Epidermal melanocyte (primary cell): ENCODE results near the gene ZNF408.

Experiments
- DNase-seq: peaks from one replicate; pipeline ENCODE4 v3.0.0; 2011; ENCODE audit warnings: low spot score; ENCODE audit not compliant: insufficient read length

The ZNF408 gene

DNA sequence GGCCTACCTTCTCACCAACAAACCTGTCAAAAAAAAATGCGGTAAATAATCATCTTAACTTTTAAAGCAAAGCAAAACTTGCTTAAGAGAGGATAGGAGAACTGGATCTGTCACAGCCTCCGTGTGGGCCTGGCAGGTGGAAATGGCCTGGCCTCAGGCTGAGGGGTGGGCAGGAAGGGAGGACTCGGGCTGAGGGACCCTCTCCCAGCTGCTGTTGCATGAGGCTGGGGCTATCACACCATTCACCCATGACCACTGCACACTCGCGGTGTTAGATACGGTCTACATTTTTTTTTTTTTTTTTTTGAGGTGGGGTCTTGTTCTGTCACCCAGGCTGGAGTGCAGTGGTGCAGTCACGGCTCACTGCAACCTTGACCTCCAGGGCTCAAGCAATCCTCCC, 24.9 kb upstream of the ZNF408 start:
- no peak for DNase-seq

DNA sequence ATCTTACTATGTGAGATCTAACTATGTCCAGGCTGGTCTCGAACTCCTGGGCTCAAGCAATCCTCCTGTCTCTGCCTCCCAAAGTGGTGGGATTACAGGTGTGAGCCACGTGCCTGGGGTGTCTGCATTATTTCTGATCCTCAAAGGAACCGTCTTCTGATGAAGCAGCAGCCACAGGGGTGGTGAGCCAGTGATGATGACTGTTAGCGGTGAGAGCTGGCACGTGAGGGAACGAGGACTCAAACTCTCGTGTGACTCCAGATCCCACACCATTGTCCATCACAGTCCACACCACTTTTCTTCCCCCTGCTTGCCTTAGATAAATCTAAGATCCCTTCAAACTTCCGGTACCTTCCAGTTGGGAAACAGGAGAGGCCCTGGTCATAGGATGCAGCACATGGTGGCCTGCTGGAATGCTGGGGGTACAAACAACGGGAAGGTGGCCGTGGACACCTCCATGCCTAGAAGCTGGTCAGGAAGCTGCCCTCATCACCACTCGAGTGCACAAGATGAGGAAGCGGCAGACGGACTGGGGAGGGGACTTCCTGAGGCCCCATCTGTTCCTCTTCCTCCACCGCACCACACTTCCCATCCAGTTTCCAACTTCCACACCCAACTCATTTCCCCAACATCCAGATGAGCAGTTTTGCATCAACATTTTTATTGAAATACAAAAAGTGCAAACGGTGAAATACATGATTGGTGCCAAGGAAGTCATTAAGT, 24.2 kb upstream of the ZNF408 start:
- no peak for DNase-seq

DNA sequence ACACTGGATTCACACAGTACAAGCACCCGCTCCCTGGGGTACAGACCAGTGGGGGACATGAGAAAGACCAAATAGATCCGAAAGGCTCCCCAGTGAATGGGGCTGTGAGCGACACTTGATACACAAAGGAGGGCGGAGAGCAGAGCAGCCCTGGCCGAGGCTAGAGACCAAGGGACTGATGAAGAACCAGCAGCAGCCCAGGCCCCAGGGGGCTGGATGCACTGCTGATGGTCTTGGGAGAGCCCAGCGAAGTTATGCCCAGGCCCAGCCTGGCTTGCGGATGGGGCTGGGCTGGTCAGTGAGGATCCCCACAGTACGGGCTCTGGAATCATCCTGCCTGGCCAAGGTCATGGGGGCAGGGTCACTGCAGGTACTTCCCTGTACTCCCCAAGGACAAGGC, 23.7 kb upstream of the ZNF408 start:
- no peak for DNase-seq

DNA sequence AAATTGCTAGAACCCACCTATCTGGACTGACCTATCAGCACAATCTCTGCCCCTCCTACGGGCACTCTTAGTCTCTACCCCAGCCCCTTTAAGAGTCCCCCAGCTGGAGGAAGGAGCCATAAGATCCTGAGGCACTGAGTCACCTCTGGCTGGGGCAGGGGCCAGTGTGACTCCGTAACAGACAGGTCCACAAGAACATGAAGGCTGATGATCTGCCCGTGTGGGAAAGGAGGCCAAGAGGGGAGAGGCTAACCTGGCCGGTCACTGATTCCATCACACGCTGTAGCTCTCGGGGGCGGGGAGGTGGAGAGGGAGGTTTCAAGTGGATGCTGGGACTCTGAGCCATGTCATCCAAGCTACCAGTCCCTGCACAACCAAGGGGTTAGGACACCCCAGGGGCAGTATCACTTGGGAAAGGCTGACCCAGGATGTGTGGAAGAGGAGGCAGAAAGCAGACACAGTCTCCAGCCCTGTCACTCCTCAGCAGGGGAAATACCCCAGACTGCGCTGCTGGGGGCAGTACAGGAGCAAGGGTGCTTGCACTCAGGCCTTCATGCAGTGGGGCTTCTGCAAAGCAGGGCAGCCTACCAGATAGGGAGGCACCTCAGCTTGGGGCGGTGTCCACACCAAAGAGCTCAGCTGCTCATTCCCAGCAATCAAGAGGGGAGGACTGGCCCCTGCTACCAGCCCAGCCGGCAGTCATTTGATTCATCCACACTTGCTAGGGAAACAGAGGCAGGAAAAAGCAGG, 22.7 kb upstream of the ZNF408 start:
- DNase-seq: no peak

DNA sequence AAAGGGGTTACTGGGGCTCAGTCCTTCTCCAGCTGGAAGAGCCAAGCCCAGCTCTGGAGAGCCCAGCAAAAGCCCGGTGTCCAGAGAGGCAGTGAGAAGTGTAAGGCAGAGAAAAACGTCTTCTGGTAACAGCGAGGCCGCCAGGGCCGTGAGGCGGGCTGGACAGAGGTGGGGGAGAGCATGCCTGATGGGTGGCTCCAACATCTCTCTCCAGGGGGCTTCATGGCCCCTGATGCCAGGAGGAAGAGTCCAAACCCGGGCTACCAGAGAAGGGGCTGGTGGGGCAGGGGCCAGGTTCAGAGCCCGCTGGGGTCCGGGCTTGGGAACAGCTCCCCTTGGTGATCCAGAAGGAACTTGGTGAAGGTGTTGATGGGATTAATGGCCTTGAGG, 22.1 kb upstream of the ZNF408 start:
- DNase-seq: no peak

DNA sequence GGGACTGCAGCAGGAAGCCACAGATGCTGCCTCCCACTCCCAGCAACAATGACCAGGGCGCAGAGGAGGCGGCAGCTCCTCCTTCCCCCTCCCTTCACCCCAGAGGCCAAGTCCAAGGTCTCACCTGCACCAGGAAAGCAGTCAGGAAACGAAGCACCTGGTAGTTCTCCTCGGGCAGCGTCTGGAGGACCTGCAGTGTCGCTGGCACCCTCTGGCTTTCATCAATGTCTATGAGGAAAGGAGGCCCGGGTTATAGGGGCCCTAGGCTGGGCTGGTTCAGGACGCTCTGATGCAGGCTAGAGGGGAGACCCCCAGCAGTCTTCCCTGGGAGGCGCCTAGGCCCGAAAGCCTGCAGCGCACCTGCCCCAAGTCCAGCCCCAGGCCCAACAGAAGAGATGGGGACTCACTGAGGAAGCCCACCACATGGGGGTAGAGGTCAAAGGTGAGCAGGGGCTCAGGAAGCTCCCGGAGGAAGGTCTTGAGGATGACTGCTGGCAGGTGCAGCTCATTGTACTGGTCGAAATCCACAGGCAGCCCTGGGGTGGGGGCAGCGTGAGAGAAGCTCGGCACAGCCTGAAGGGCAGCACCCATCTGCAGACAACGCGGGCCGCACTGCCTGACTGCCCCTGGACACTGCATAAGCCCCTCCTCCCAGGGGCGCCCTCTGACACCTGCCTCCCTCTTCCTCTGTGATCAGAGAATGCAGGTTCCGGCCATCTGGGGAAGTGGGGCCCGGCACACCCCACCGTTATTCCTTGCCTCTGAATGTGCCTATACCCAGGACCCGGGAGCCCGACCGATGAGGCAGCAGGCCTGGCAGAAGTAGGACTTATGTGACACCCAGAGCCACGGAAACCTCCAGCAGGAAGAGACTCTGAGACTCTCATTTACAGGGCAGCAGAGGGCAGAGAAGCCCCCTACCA, 21.3 kb upstream of the ZNF408 start:
- no peak for DNase-seq

DNA sequence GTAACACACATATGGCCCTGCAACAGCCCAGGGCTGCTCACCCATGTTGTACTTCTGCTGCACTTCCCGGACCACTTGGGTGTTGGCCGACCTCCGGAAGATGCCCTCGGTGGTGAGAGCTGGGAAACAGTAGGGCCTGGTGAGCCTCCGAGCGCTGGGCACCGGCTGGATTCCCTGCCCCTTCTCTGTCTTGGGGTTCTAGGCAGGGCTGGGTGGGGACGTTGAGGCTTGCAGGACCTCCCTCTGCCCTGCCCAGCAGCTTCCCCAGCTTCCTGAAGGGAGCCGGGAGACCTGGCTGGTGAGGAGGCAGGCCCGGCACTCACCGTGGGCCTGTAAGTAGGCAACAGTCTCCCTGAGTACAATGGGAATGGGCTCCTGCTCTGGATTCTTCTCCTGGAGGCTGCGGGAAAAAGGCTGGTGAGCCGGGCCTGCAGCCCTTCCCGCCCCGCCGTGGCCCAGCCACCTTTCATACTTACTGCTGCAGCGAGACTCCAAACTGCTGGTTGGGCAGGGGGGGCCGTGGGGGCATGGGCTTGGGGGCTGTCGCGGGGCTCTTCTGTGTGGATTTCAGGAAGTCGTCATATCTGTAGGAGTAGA, 20.6 kb upstream of the ZNF408 start:
- DNase-seq: no peak

DNA sequence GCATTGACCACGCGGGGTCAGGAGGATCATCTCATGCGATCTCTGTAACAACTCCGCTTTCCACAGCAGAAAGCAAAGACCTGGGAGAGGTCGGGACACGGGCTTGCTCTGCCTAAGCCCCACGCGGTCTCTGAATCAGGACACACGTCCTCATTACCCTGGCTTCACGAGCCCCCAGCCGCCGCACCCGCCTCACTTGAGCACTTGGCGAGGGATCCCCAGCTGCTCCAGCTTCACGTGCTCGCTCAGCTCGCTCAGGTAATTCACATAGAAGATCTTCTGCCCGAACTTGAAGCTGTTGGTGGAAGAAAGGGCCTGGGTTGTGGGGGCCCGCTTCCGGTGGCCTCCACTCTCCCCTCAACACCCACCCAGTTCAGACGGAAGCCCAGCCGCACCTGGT, 20.0 kb upstream of the ZNF408 start:
- no peak for DNase-seq

DNA sequence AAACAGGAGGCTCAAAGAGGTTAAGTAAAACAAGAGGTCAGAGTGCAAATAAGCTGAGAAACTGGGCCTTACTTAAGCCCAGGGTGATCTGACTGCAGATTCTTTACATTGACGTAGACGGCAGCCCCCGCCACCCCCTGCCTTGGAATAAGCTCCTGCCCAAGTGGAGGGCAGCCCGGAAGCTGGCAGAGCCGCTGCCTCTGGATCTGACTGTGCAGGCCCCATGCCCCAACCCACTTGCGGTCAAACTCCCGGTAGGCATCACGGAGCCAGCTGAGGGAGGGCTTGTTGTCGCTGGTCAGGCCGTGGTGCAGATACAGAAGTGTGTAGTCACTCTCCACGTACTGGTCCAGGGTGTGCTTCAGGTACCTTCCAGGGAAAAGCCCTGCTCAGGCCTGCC, 19.0 kb upstream of the ZNF408 start:
- DNase-seq: no peak

DNA sequence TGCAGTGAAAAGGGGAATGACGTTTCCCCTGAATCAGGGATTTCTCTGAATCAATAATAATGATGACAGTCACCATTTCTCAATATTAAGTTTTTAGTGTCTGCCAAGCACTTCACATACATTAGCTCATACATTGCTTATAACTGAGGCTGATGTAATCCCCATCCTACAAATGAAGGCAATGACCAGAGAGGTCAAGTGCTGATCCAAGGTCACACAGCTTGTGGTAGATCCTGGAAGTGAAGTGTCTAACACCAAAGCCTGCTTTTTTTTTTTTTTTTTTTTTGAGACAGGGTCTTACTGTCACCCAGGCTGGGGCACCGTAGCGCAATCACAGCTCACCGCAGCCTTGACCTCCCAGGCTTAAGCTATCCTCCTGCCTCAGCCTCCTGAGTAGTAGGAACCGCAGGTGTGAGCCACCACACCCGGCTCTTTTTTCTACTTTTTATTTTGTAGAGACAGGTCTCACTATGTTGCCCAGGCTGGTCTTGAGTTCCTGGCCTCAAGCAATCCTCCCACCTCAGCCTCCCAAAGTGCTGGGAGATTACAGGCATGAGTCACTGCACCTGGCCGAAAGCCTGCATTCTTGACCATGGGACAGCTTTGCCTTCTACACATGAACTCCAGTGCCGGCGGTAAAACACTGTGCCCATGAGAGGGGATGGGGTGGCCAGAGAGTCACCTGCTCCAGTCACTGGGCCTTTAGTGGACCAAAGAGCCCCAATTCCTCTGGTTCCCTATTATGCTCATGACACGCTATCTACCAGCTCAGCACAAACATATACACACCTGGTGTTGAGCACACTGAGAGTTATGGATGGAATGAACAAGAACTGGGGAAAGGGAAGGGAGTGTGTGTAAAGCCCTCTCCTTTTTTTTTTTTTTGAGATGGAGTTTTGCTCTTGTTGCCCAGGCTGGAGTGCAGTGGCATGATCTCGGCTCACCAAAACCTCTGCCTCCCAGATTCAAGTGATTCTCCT, 17.8 kb upstream of the ZNF408 start:
- no peak for DNase-seq

DNA sequence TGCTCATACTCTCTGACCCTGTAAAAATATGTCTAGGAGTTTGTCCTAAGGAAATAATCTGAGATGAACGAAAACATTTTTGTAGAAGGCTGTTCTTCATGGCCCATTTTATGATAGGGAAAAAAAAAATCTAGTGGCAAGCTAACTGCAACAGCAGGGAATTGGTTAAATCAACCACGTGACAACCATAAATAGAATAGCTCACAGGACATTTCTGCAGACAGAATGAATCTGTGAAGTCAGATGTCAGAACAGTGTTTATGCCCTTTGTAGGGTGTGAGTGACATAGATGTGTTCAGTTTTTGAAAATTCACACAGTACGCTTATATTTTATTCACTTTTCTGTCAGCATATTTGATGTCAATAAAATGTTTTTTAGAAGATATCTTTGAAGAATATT, 16.5 kb upstream of the ZNF408 start:
- peak; percentile 54 for DNase-seq

DNA sequence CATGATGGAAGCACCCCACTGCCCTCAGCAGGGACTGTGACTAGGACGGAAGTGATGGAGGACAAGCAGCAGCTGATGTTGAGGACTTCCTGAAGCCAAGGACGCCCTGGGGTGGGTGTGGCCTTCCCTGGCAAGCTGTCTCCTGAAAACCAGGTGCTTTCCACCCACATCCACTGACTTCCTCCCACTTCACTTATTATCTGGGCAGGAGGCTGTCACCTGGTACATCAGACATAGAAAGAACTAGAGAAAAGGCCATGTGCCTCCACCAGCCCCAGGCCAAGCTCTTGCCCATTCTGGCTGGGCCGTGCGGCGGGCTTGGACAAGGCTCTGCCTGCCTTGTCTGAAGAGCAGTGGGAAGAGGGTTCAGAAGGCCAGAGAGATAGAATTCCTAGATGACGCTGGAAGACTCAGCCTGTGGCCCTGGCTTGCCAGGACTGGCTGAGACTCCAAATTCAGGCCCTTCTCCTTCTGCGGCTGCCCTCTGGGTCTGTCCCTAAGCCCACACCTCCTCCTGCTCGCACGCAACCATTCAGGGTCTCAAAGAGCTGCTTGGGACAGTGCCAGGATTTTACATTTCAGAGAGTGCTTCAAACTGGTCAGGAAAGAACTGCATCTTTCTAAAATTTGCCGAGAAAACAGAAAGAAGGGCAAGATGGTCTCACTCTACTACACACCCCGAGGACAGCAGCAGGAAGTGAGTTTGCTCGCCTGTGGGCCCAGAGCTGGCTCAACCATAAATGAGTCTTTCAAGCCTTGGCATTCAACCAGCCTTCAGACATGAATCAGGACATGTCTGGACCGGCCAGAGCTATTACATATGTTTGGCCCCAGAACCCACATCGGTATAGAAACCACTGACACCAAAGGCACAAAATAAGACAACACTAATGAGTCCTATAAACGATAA, 13.7 kb upstream of the ZNF408 start:
- peak; percentile 37 for DNase-seq

DNA sequence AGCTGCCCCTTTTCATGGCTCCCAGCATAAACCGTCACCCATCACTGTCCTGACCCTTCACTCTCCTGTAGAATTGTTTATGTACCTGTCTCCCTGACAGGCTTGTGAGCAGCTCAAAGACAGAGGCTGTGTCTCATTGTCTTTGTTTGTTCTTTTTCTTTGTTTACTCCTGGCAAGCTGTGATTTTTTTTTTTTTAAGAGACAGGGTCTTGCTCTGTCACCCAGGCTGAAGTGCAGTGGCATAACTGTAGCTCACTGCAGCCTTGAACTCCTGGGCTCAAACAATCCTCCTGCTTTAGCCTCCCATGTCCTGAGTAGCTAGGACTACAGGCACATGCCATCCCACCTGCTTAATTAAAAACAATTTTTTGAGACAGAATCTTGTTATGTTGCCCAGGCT, 10.1 kb upstream of the ZNF408 start:
- DNase-seq: no peak

DNA sequence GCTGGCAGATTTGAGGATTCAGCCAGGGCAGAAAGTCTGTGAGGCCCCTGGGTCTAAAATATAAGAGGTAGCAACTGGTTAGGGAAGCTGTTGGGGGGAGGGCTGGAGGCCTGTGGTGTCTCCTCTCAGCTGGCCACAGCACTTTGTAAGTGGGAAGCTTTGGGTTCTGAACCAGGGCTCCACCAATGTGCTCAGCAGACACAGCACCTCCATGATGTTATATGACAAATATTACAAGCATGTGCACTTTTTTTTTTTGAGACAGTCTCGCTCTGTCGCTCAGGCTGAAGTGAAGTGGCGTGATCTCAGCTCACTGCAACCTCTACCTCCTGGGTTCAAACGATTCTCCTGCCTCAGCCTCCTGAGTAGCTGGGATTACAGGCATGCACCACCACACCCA, 8.4 kb upstream of the ZNF408 start:
- no peak for DNase-seq

DNA sequence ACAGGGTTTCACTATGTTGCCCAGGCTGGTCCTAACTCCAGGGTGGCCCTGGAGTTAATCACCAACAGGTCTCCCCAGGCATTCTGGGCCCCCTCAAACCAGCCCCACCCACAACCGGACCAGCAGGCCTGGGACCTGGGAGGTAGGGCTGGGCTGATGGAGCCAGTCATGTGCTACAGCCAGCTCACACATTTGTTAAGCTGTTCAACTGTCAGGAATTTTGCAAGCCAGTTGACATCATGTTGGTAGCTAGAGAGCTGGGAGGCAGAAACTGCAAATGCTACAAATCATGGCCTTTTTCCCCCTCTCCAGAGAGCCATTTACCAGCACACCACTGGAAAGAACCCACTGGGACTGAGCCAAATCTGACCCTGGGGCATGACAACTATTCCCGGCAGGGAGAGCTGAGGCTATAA, 7.2 kb upstream of the ZNF408 start:
- DNase-seq: no peak

DNA sequence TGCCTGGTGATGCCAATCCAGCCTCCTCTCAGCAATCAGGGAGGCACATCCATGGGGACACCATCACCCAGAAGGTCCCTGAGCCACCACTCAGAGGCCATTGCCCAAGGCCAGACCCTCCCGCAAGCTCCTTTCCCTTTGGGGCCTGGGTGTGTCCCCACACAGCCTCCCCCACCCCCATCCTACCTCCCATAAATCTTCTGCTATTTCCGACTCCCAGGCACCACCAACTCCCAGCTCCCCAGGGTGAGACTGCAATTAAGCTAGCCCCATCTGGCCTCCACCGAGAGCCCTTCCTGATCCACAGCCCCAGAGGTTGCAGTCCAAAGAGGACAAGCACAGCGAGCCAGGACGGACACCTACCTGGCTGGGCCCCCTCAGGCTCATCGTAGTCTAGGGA, 6.8 kb upstream of the ZNF408 start:
- no peak for DNase-seq

DNA sequence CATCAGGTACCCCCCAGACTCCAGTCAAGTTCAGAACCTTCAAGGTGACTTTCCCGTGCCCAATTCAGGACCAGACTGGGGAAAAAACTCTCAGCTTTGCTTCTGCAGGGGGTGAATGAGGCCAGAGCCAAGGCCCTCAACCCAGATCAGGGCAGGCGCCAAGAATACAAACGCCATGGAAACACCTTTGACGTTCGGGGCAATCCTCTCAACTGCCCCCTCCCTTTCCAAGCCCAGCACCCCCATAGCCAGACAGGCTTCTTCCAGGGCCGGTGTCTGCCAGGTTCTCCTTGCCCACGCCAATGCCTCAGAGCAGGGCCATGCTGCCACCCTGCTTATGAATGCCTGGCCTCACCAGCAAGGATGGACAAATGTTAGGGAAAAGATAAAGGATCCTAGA, 6.2 kb upstream of the ZNF408 start:
- no peak for DNase-seq

DNA sequence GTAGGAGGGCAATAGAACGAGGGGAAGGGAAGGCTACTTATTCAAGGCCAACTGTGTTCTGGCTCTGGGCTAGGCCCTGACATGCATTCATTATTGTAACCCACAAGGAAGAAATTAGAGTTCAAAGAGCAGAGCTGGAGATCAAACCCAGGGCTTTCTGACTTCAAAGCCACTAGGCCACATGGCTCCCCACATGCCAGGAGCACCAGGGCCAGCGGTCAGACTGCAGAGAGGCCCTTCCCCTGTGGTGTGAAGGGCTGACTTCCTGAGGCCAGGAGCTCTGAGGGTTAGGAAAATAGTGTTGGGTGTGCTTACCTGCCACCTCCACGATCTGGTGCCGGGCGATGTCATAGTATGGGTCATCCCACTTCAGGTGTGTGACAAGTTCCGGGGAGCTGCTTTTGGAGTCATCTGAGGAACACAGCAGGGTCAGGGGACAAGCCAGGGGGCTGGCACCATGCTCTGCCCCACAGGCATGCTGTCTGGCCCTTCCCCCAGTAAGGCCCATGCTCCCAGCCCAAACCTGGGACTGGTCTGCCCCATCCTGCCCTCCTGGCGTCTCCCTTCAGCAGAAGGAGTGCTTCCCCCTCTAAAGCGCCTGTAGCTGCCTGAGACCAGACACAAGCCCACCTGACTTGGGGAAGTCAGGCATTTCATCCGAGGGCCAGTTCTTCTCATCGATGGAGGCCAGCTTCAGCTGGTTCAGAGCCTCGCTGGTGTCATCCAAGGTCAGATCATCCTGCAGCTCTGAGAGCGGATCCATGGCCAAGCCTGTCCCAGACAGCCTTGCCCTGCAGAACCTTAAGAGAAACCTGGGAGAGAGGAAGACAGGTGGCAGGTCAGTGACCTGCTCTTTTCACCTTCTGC, 5.3 kb upstream of the ZNF408 start:
- DNase-seq: no peak

DNA sequence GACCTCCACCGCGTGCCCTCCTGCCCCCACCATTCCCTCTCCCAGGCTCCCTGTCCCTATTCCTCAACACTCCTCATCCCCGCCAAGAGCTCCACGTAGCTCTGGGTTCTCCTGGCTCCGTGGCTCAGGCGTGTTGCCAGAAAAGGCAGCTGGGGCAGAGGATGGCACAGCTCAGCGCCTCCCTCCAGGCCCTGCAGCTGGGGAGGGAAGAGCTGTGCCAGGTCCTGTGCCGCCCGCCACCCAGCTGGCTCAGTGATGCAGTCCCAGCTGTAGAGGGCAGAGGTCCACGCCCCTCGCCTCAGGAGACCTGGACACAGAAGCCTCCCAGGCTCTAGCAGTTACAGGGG, 4.6 kb upstream of the ZNF408 start:
- no peak for DNase-seq
